Measurements from ENCODE around the gene DAPK1. TPM values are rescaled to one million over a fixed set of nuclear protein-coding genes. Genes with fewer than 3 reads are reported as not detected.

Gene DAPK1
- total RNA-seq, 1 donor from 2014 or later, result 29.5 TPM

GRCh38 chr9:87465816-87466215 is 31.9 kb upstream of the DAPK1 start:
- TF ChIP-seq EZH2phosphoT487 (IDR thresholded peaks at IDR 0.05), result no peak
- no peak for TF ChIP-seq CTCF (IDR thresholded peaks at IDR 0.05)
- TF ChIP-seq EZH2 (IDR thresholded peaks at IDR 0.05), result no peak
- Histone ChIP-seq H3K27me3 (no peaks in the 10 kb centered on the region), H4K20me1 (ENCODE audit: low read depth) (no peaks in the 10 kb centered on the region), H3K79me2 (ENCODE audit: low read depth) (no peaks in the 10 kb centered on the region), H3K4me3 (no peak overlapping the region), H2AFZ (replicated peaks) (no peak overlapping the region), H3K9me3 (ENCODE audit: low read depth) (no peaks in the 10 kb centered on the region), H3K9ac (no peak overlapping the region), H3K27ac (no peak overlapping the region), H3K4me1 (no peaks in the 10 kb centered on the region), H3K4me2 (no peak overlapping the region), H3F3A (ENCODE audit: low read depth) (no peaks in the 10 kb centered on the region), H3K36me3 (no peaks in the 10 kb centered on the region)
- H3K4me3 Mint-ChIP-seq, result no peak overlapping the region
- no peak for DNase-seq (ENCODE audit: low spot score)
- H3K27me3 Mint-ChIP-seq (ENCODE audit: insufficient read depth, low read depth), result no peaks in the 10 kb centered on the region
- no peaks in the 10 kb centered on the region for H3K9me3 Mint-ChIP-seq
- H3K27ac Mint-ChIP-seq, result peak overlapping the region; percentile 34
- peaks cover 11% of the 10 kb centered on the region for H3K4me1 Mint-ChIP-seq
- no peaks in the 10 kb centered on the region for H3K36me3 Mint-ChIP-seq

- H3K9ac ChIP-seq, result no peak overlapping the region
- no peaks in the 10 kb centered on the region for H3K9me3 ChIP-seq (ENCODE audit: low read depth)
- Mint-ChIP-seq H3K27ac (no peak overlapping the region), H3K4me3 (no peak overlapping the region), H3K27me3 (ENCODE audit: insufficient read depth, low read depth) (no peaks in the 10 kb centered on the region), H3K36me3 (no peaks in the 10 kb centered on the region), H3K9me3 (no peaks in the 10 kb centered on the region), H3K4me1 (peaks cover 7% of the 10 kb centered on the region)
- no peak for DNase-seq (ENCODE audit: low spot score)
- no peaks in the 10 kb centered on the region for H3F3A ChIP-seq (ENCODE audit: low read depth)
- no peak overlapping the region for H3K4me3 ChIP-seq
- H3K27me3 ChIP-seq, result no peaks in the 10 kb centered on the region
- no peak overlapping the region for H3K4me2 ChIP-seq
- no peak overlapping the region for H2AFZ ChIP-seq (replicated peaks)
- no peak overlapping the region for H3K27ac ChIP-seq
- H4K20me1 ChIP-seq (ENCODE audit: low read depth), result no peaks in the 10 kb centered on the region
- TF ChIP-seq EZH2 (IDR thresholded peaks at IDR 0.05), result no peak
- TF ChIP-seq EZH2phosphoT487 (IDR thresholded peaks at IDR 0.05), result no peak
- TF ChIP-seq CTCF (IDR thresholded peaks at IDR 0.05), result no peak
- H3K79me2 ChIP-seq (ENCODE audit: low read depth), result no peaks in the 10 kb centered on the region
- no peaks in the 10 kb centered on the region for H3K36me3 ChIP-seq
- no peaks in the 10 kb centered on the region for H3K4me1 ChIP-seq
These were observed 30.5 kb upstream of the DAPK1 start for GRCh38 chr9:87467187-87467586.

- Histone ChIP-seq H3K9ac (no peak overlapping the region), H3K4me3 (no peak overlapping the region), H3K9me3 (ENCODE audit: low read depth) (no peaks in the 10 kb centered on the region), H3K27ac (no peak overlapping the region), H3F3A (ENCODE audit: low read depth) (no peaks in the 10 kb centered on the region), H3K4me1 (no peaks in the 10 kb centered on the region), H2AFZ (replicated peaks) (no peak overlapping the region), H3K36me3 (no peaks in the 10 kb centered on the region), H4K20me1 (ENCODE audit: low read depth) (no peaks in the 10 kb centered on the region), H3K27me3 (no peaks in the 10 kb centered on the region), H3K79me2 (ENCODE audit: low read depth) (no peaks in the 10 kb centered on the region), H3K4me2 (no peak overlapping the region)
- DNase-seq (ENCODE audit: low spot score), result no peak
- H3K27me3 Mint-ChIP-seq (ENCODE audit: insufficient read depth, low read depth), result peaks cover 2% of the 10 kb centered on the region
- peaks cover 7% of the 10 kb centered on the region for H3K4me1 Mint-ChIP-seq
- H3K27ac Mint-ChIP-seq, result no peak overlapping the region
- H3K9me3 Mint-ChIP-seq, result no peaks in the 10 kb centered on the region
- no peak overlapping the region for H3K4me3 Mint-ChIP-seq
- TF ChIP-seq EZH2phosphoT487 (IDR thresholded peaks at IDR 0.05), result no peak
- TF ChIP-seq CTCF (IDR thresholded peaks at IDR 0.05), result no peak
- TF ChIP-seq EZH2 (IDR thresholded peaks at IDR 0.05), result no peak
- no peaks in the 10 kb centered on the region for H3K36me3 Mint-ChIP-seq
These were observed 27.7 kb upstream of the DAPK1 start for GRCh38 chr9:87469793-87470465.

Measured in neural progenitor cell (in vitro differentiated cells).